ENCODE results near the gene SF3B5.
"Not testable (repeated sequence)": the region's sequence is repeated elsewhere in the genome, so short reads cannot be mapped to it uniquely, and the experiment has no call there.

SF3B5 gene

DNA sequence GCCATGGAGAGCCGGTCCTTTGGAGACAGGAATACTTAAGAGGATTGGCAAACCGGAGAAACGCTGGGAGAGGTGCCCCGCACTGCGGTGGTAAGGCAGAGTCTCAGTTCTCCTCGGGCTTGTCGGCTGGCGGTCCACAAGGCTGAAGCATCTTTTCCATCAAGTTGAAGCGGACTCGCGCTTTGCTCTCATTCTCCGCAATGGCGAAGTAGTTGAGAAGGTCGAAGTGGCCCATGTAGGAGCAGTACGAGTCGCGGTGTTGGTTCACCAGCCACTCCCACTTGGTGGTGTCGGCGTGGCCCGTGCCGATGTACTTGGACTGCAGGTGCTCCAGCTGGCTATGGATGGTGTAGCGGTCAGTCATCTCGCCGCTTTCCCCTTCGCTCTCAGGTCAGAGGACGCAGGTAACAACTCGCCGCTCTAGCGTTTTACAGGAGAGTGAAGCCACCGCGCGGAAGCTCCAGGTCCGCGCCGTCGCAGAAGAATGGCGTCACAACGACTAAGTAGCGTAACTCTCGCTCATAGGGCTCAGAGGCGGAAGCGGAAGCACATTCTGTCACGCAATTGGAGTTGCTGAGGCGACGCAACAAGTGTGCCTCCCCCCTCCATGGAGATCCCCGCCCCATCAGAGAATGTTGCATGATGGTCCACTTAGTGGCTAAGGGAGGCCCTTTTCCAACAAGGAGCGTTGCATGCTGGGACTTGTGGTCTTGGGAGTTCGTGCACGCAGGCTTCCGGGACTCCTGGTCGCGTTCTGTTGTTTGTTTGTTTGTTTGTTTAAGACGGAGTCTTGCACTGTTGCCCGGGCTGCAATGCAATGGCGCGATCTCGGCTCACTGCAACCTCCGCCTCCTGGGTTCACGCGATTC, at the start of gene SF3B5:
SF3B5 (minus strand) TSS at position 440 of the 869 bp plus-strand sequence; CDS start at position 364, 76 bp downstream.
- DNase-seq (ENCODE audit: low read depth) = peak; percentile 94

DNA sequence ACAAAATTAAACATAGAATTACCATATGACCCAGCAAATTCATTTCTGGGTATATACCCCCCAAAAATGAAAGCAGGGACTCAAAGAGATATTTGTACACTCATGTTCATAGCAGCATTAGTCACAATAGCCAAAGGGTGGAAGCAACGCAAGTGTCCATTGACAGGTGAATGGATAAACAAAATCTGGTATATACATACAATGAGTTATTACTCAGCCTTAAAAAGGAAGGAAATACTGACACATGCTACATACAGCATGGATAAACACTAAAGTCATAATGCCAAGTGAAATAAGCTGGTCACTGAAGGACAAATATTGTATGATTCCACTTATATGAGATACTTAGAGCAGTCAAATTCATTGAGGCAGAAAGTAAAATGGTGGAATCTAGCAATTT, 49.6 kb upstream of the SF3B5 start:
- DNase-seq (ENCODE audit: low read depth) = no peak

DNA sequence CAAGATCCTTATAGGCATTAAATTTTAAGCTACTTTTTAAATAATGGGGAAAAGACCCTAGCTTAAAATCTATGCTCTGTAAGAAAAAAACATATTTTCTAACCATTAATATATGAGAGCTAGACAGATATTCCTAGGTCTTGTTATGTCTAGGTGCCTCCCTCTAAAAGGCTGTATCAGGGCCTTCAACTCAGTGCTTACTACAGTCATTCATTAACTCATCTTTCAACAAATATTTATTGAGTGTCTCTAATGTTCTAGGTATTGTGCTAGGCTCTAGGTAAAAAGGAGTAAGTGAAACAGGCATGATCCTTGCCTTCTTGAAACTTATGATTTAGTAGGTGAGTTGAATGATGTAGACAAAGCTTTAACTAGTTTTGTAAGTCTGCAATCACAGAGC, 48.5 kb upstream of the SF3B5 start:
- DNase-seq (ENCODE audit: low read depth) = no peak

DNA sequence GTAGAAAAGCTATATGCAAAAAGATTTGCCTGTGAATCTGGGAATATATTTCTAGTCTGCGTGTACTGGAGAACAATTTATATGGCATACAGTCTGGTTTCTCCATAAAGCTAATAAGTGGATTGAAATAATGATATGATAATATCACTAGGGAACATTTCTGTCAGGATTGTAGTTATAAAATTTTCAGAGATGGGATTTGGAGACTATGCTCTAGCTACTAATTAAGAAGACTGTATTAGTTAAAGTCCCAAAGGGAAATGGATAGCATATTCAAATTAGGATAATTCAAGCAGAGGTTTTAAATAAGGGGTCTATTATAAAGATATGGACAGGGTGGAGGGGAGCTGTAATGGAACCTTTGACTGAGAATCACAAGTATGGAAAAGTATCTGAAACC, 47.7 kb upstream of the SF3B5 start:
- DNase-seq (ENCODE audit: low read depth) = no peak

DNA sequence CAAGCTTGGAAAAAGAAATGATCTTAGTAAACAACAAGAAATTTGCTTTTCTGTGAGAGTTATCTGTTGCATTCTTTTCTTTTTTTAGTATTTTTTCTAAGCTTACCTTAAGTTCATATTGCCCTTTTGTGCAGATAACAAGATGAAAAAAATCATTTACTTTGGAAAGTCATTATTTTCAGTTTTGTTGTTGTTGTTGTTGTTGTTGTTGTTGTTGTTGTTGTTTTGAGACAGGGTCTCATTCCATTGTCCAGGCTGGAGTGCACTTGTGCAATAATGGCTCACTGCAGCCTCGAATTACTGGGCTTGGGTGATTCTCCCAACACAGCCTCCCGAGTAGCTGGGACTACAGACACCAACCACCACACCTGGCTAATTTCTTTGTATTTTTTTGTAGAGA, 46.1 kb upstream of the SF3B5 start:
- no peak for DNase-seq (ENCODE audit: low read depth)

DNA sequence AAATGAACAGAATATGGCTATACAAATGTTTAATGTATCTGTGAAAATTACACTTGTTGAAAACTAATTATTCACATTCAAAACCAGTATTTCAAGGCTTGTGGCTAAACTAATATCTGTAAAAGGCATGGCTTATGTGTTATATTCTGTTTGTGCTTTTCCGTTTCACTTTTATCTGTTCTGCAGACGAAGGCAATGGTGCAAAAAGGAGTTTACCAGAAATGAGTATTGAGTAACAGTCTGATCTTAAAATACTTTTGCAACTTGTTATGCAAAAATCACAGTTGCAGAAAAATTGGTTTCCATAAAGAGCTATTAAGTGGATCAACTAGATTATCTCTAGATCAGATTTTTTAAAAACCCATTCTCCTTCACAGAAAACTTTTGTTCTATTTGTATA, 45.5 kb upstream of the SF3B5 start:
- no peak for DNase-seq (ENCODE audit: low read depth)

DNA sequence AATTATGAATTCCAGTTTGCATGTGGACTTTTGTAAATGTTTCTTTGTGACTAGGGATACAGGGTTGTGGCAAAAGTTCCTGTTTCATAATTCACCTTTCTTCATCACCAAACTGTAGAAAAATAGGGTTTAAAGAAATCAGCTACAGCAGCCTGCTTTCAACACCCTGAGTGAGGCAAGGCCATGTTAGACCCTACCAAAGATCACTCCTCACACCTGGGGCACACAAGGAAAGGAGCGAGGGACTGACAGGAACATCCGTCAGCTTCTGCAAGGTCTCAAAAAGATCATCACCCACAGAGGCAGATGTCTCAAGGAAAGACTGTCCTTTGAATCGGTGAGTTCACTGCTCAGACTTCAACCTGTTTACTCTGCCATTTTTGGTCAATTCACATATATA, 44.4 kb upstream of the SF3B5 start:
- no peak for DNase-seq (ENCODE audit: low read depth)

DNA sequence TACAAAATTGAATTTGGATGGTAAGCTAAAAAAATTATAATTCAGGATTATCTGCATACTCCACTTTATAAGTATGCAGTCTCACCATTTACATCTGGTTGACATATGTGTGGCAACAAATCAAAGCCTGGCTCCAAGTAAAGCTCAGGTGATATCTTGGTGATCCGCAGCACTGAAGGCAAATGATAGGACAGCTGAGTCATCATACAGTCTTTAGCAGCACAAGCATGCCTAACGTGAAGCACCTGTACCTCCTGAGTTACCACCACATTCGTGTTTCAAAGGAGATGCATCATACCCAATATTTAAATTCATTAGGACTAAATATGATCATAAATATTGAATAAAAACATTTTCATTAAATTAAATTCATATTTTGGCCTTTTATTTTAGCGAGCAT, 43.2 kb upstream of the SF3B5 start:
- no peak for DNase-seq (ENCODE audit: low read depth)

DNA sequence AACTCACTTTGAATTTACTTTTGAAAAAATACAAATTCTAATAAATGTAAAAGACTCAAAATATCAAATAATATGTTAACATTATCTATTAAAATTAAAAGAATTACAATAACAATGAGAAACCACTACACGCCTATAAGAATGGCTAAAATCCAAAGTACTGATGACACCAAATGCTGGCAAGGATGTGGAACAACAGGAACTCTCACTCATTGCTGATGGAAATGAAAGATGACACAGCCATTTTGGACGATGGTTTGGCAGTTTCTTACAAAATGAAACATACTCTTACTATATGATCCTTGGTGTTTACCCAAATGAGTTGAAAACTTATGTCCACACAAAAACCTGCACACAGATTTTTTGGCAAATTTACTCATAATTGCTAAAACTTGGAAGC, 39.4 kb upstream of the SF3B5 start:
- no peak for DNase-seq (ENCODE audit: low read depth)

DNA sequence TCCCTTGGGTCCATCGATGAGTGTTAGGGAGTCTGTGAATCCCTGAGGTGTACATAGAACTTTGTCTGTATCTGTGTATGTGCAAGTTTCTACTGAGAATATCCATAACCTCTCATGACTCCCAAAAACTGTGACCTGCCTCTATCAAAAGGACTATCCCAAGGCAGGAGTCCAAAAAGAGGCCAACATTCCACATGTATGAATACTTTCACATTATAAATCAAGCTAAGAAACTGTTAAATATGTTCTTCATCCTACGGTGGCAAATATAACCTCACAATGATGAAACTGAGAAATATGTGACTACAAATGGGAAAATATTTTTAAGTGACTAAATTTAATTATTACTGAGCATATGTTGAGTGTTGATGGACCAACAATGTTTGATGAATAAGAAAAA, 38.8 kb upstream of the SF3B5 start:
- no peak for DNase-seq (ENCODE audit: low read depth)

DNA sequence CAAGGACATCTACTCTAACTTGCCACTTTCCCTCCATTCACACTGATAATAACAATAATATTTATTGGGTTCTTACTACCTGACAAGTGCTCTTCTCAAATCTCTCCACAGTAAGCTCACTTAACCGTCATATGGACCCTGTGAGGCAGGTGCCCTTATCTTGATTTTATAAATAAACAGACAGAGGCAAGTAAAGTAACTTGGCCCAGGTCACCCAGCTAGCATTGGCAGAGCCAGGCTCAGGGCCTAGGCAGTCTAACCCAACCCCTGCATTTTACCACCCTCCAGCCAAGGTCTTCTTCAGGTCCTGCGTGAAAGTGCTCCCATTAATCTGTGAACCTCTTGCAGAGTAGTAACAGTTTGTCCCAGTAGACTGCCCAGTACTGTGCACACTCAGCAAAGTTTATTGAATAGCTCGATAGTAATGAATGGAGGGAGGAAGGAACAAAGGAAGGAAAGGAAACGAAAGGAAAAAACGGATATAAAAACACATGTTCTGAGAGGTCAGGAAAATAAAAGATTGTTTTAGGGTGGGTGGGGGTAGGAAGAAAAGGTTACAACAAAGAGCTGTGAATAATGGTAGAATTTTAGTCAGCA, 38.0 kb upstream of the SF3B5 start:
- no peak for DNase-seq (ENCODE audit: low read depth)

DNA sequence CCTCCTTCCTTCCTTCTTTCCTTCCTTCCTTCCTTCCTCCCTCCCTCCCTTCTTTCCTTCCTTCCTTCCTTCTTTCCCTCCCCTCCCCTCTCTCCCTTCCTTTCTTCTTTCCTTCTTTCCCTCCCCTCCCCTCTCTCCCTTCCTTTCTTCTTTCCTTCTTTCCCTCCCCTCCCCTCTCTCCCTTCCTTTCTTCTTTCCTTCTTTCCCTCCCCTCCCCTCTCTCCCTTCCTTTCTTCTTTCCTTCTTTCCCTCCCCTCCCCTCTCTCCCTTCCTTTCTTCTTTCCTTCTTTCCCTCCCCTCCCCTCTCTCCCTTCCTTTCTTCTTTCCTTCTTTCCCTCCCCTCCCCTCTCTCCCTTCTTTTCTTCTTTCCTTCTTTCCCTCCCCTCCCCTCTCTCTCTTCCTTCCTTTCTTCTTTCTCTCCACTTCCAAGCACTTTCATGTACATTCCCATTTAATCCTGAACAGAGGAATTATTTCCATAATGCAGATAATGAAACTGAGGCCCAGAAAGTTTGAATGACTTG, 36.9 kb upstream of the SF3B5 start:
- DNase-seq (ENCODE audit: low read depth) = not testable (repeated sequence)

DNA sequence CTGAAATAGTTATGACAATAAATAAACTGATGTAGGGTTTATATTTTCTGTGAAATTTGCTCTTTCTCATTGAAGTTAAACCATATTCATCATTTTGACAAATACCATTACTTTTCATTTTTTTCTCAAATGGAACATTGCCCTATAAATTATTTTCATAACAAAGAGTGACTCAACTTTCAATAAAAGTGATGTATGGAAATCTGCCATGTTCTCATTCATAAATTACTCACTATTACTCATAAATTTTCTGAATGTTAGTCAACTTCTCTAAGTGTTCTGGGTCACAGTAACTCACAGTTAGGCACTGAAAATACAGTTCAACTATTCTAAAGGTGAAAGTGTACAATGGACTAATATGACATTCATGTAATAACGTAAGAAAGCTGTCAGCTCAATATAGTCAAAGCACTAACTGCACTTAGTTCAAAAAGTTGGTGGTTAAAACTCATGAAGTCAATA, 35.9 kb upstream of the SF3B5 start:
- DNase-seq (ENCODE audit: low read depth) = no peak

DNA sequence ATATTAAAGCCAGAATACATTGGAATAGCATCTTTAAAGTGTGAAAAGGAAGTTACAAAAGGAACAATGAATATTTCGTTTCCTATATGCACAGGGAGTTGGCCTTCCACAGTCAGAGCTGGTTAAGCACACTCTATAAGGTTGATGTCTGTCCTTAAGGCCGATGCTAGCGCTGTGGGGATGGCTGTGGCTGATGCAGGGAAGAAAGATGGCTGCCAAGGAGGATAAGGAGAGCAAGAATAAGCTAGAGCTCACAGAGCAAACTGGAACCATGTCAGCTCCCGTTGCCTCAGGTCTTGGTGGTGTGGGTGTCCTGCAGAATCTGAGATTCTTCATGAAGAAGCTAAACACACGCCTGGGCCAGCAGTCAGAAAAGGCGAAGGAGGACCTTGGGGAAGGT, 34.1 kb upstream of the SF3B5 start:
- no peak for DNase-seq (ENCODE audit: low read depth)

DNA sequence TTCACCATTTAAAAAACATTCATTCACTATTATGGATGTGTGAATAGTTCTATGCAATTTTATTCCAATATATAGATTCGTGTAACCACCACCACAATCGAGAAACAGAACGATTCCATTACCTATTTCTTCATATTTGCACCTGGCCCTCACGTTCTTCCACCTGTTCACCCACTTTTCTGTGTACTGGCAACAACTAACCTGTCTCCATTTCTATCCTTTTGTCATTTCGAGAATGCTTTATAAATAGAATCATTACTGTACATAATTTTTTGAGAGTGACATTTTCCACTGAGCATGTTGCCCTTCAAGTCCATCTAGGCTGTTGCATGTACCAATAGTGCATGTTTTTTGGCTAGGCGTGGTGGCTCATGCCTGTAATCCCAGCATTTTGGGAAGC, 31.7 kb upstream of the SF3B5 start:
- DNase-seq (ENCODE audit: low read depth) = no peak

DNA sequence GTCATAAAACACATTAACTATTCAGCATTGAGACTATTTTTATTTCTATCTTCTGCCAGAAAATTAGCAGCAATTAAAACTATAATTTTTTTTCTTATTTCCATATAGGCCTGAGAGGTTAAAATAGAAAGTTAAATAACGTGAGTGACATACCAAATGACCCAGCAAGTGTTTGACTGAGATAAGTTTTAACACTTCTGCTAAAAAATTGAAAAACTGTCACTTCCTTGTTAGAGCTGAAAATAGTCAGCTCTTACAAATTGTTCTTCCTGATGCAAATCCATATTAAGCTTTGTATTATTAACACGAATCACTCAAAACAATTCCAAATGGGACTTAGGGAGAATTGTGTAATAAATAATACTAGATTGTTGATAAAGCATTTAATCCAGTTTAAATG, 28.5 kb upstream of the SF3B5 start:
- DNase-seq (ENCODE audit: low read depth) = no peak

DNA sequence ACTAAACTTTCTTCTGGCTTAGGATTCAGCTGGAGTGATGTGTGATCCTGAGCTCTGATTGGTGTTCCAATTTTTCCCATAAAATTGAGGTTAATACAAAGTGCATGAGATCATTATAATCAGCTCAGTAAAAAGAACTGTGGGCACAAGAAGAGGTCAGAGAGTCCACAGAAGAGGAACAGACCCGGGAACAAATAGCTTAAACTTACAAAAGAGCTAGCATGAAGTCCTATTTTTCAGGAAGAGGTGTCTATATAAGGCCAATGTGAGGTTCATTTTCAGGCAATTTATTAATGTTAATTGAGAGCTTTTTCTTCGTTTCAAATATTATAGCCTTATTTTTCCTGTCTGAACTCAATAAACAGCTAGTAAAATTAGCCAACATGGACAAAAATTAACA, 28.0 kb upstream of the SF3B5 start:
- no peak for DNase-seq (ENCODE audit: low read depth)

DNA sequence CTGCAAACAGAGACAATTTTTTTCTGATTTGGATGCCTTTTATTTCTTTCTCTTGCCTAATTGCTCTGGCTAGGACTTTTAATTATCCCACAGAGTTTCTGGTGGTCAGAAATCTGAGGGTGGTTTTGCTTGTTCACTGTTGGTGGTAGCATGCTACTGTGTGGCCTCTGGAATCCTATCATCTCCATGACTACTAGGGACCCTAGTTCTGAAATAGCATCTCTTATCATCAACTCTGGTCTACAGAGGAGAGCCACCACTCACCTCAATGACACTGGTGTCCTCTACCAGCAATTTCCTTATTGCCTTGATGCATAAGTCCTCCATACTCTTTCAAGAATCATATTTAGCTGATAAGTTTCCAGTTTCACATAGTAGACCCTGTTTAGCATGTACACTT, 27.5 kb upstream of the SF3B5 start:
- DNase-seq (ENCODE audit: low read depth) = no peak

DNA sequence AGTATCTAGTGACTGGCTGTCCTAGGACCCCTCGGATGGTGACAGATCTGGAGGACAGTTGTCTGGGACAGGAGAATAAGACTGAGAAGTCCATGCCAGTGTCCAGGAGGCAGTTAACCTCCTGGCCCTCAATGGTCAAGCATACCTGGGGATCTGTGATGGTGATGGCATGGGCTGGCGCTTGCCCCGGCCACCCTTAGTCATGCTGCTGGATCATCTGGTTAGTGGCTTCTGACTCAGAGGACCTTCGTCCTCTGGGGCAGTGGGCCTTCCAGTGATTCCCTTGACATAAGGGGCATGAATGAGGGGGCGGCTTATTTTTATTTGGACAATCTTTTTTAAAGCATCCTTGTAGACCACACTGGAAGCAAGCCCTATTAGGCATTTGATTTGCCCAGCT, 24.0 kb upstream of the SF3B5 start:
- no peak for DNase-seq (ENCODE audit: low read depth)

DNA sequence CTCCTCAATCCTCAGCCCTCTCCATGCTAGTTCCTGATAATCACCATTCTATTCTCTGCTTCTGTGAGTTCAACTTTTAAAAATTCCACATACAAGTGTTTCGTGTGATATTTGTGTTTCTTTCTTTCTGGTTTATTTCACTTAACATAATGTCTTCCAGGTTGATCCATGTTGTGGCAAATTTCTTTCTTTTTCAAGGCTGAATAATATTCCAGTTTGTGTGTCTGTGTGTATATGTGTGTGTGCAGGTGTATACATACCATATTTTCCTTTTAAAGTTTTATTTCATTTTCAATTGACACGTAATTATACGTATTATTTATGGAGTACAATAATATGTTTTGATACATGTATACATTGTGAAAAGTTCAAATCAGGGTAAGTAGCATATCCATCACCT, 19.8 kb upstream of the SF3B5 start:
- DNase-seq (ENCODE audit: low read depth) = no peak

DNA sequence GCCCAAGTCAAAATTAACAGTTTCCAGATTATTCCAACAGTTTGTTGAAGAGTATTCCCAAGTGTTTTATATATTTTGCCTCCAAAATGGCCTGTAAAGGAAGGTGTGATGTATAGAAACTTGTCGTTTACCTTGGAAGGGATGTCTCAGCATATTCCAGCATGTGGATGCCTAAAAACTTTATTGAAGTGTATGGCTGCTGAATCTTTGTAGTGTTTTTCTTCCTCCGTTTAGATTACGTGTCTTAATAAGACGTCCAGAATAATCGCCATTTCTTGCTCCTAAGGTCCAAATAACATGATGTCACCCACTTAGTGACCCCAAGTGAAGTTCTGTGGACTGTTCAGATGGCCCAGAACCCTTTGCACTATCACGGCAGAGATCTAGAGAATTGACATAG, 18.0 kb upstream of the SF3B5 start:
- no peak for DNase-seq (ENCODE audit: low read depth)

DNA sequence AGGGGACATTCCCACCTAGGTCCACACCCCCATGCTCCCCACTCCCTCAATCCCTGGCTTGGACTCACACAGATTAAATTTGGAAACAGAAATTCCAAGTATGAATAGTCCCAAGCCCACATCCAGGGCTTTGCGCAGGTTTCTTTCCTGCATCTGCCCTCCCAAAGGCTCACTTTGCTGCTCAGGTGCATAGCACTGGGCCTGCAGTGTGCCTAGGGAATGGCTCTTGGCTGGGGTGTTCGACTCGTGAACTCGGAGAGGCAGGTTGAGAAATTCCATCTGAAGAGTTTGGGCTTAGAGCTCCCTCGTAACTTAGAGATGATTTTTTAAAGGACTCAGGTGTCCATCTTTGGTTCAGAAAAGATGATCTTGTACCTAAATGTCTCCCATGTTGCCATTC, 14.8 kb upstream of the SF3B5 start:
- DNase-seq (ENCODE audit: low read depth) = no peak

DNA sequence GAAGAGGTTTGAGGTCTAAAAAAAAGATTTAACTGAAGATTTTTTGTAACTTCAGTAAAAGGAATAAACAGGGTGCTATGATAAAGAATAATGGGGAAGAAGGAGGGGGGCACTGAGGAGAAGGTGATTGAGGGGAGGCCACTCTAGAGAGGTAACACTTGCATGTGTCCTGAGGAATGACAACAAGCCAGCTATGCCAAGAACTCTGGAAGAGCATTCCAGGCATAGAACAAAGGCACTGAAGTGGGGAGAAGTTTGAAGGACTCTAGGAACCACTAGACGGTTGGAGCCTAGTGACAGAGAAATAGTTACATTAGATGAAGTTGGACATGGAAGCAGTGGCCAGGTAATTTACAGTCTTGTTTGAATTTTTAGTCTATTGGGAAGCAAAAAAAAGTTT, 10.8 kb upstream of the SF3B5 start:
- no peak for DNase-seq (ENCODE audit: low read depth)
